Muscle of arm (tissue), 12 donors: Measurements from ENCODE around the gene ABCG5. TPM values are rescaled to one million over a fixed set of nuclear protein-coding genes. Genes with fewer than 3 reads are reported as not detected.

Experiments used
- polyA plus RNA-seq, 12 donors: library from polyadenylated mRNA; unstranded; fragments of 120-200 nt; gene quantifications; one replicate each; pipeline ENCODE4 v1.2.1, GENCODE V29; 2013; ENCODE audit not compliant: insufficient read length in 12 of 12

ABCG5 gene
- polyA plus RNA-seq, 12 donors, result 0.05 to 0.16 (median 0.10) TPM; not detected in 4

Other genes starting within 250 kb of the ABCG5 start
- 10 to 100 TPM in 11 of 12 donors, not detected in 1; 15.4 to 40.4 (median 21.8) TPM for gene THADA, start 242.8 kb downstream of the ABCG5 start, polyA plus RNA-seq
- 10 to 100 TPM in 3 of 12 donors, 1 to 10 TPM in 8, not detected in 1; 5.3 to 37.4 (median 6.9) TPM for gene PLEKHH2, start 201.6 kb downstream of the ABCG5 start, polyA plus RNA-seq
- gene C1GALT1C1L, start 162.4 kb downstream of the ABCG5 start, polyA plus RNA-seq, result 1 to 10 TPM in 10 of 12 donors, not detected in 2; 1.0 to 1.9 (median 1.5) TPM
- 10 to 100 TPM in 11 of 12 donors, not detected in 1; 12.4 to 49.2 (median 22.3) TPM for gene DYNC2LI1, start 64.8 kb downstream of the ABCG5 start, polyA plus RNA-seq
- under 1 TPM in 9 of 12 donors, not detected in 3; 0.01 to 0.19 (median 0.08) TPM for gene ABCG8, start 132 bp upstream of the ABCG5 start, polyA plus RNA-seq
- gene LRPPRC, start 157.2 kb upstream of the ABCG5 start, polyA plus RNA-seq, result 10 to 100 TPM in 11 of 12 donors, not detected in 1; 50.2 to 95.2 (median 83.1) TPM